Mammary epithelial cell (primary cell): ENCODE results near the gene LCN1.

Source experiments
- CTCF ChIP-seq, 2 donors: IDR thresholded peaks in 1 of 2; conservative IDR thresholded peaks in 1 of 2; 2 replicates each; pipeline ENCODE4 v1.5.1; 2011 to 2012; ENCODE audit warnings: inconsistent platforms in 2 of 2, low read length in 2 of 2, mild to moderate bottlenecking in 2 of 2, control low read depth in 1 of 2, low read depth in 1 of 2; ENCODE audit not compliant: insufficient read depth in 1 of 2; ENCODE audit errors: extremely low read depth in 1 of 2
- EZH2 ChIP-seq: IDR thresholded peaks from 2 replicates; pipeline ENCODE4 v1.6.1; 2012; ENCODE audit warnings: low read length, inconsistent platforms, borderline replicate concordance

DNA sequence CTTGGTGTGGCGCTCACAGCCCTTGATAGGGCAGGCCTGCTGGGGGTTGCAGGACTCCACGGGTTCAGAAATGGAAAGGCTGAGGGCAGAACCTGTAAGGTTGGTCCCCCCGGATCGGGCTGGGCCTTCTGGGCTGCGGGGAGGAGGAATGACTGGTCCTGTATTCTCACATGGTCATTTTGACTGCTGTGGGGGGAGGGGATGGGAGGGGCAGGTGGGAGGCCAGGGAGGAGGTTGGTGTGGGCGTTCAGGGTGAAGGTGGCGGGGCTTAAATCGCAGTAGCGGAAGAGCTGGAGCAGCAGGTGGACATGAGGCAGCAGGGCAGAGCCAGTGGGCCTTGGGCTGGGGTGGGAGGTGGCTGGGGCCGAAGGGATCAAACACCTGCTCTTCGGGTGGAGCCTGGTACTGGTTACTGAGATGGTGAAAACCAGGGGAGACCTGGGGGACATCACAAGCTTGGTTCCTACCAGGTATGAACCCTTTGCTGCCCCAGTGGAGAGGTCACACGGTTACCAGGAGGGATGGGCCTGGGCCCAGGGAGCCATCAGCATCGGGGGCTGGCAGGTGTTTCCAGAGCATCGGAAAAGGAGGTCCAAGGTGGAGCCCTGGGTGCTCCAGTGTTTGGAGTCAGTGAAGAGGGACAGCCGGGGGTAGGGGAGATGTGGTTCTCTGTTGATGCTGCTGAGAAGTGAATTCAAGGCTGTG lies 18.9 kb upstream of the LCN1 start:
- no peak for TF ChIP-seq CTCF (conservative IDR thresholded peaks at IDR 0.05 in 1 of 2, IDR thresholded peaks at IDR 0.05 in 1 of 2; ENCODE audit: extremely low read depth in 1 of 2, insufficient read depth in 1 of 2, low read depth in 1 of 2, low read length in 2 of 2)
- TF ChIP-seq EZH2 = no peak
